ENCODE measurements around the gene NOTCH2. TPM values are rescaled to one million over a fixed set of nuclear protein-coding genes. Genes with fewer than 3 reads are reported as not detected.

NOTCH2 gene
- total RNA-seq, 4 donors from 2014 or later = 57.4 to 83.7 (median 75.8) TPM

GRCh38 chr1:119948342-119949214 is 120.9 kb downstream of the NOTCH2 start:
- DNase-seq = no peak
- Histone ChIP-seq H3K27me3 (no peaks in the 10 kb centered on the region), H3K4me3 (no peak overlapping the region), H3K36me3 (peaks cover 4 to 82% (median 22%) of the 10 kb centered on the region in 3 donors), H3K4me1 (peaks cover 0 to 5% (median 0%) of the 10 kb centered on the region in 3 donors), H3K27ac (no peak overlapping the region), H3K9me3 (no peaks in the 10 kb centered on the region)
- 21 to 45% methylated on average over 4 to 6 of the region's 6 CpGs for WGBS, 2 donors
- TF ChIP-seq CTCF (IDR thresholded peaks at IDR 0.05) (peak; percentile 46 to 80 (median 75)), POLR2A (IDR thresholded peaks at IDR 0.05) (no peak)
- intact Hi-C loops (cut with DNase I) = no loop called here

- Histone ChIP-seq H3K27ac (no peak overlapping the region), H3K4me3 (no peak overlapping the region), H3K4me1 (peaks cover 0 to 5% (median 0%) of the 10 kb centered on the region in 3 donors), H3K27me3 (no peaks in the 10 kb centered on the region), H3K9me3 (no peaks in the 10 kb centered on the region), H3K36me3 (peaks cover 4 to 79% (median 22%) of the 10 kb centered on the region in 3 donors)
- intact Hi-C loops (cut with DNase I) = no loop called here
- no peak for TF ChIP-seq CTCF (IDR thresholded peaks at IDR 0.05)
- TF ChIP-seq POLR2A (IDR thresholded peaks at IDR 0.05) = no peak
- DNase-seq = no peak
- WGBS, 2 donors = 48 to 53% methylated on average over 3 of the region's 3 CpGs
These were observed 122.0 kb downstream of the NOTCH2 start for GRCh38 chr1:119947468-119947867.

- no peak overlapping the region for H3K4me3 ChIP-seq
- intact Hi-C loops (cut with DNase I) = no loop called here
These were observed 122.7 kb downstream of the NOTCH2 start for GRCh38 chr1:119946724-119947123.

GRCh38 chr1:119943216-119943615 is 126.2 kb downstream of the NOTCH2 start:
- Histone ChIP-seq H3K4me3 (no peak overlapping the region), H3K27ac (no peak overlapping the region), H3K4me1 (peaks cover 0 to 2% (median 0%) of the 10 kb centered on the region in 3 donors), H3K27me3 (no peaks in the 10 kb centered on the region), H3K9me3 (no peaks in the 10 kb centered on the region), H3K36me3 (peaks cover 13 to 79% (median 18%) of the 10 kb centered on the region in 3 donors)
- 66 to 78% methylated on average over 2 of the region's 2 CpGs for WGBS, 2 donors
- intact Hi-C loops (cut with DNase I) = no loop called here
- DNase-seq = no peak
- TF ChIP-seq POLR2A (IDR thresholded peaks at IDR 0.05) = no peak
- TF ChIP-seq CTCF (IDR thresholded peaks at IDR 0.05) = no peak

More at GRCh38 chr1:119946724-119947123, 122.7 kb downstream of the NOTCH2 start:
- no peak for TF ChIP-seq POLR2A (IDR thresholded peaks at IDR 0.05)
- no peak for TF ChIP-seq CTCF (IDR thresholded peaks at IDR 0.05)
- no peak for DNase-seq
- no peaks in the 10 kb centered on the region for H3K9me3 ChIP-seq
- peaks cover 0 to 5% (median 0%) of the 10 kb centered on the region in 3 donors for H3K4me1 ChIP-seq
- H3K36me3 ChIP-seq = peaks cover 4 to 79% (median 22%) of the 10 kb centered on the region in 3 donors
- no peaks in the 10 kb centered on the region for H3K27me3 ChIP-seq
- 57 to 63% methylated on average over 1 of the region's 1 CpG for WGBS, 2 donors
- H3K27ac ChIP-seq = no peak overlapping the region

- no peaks in the 10 kb centered on the region for H3K9me3 ChIP-seq
- H3K36me3 ChIP-seq = peaks cover 17 to 80% (median 24%) of the 10 kb centered on the region in 3 donors
- no peak for DNase-seq
- no peak overlapping the region for H3K4me3 ChIP-seq
- no peak overlapping the region for H3K27ac ChIP-seq
- H3K4me1 ChIP-seq = no peaks in the 10 kb centered on the region
- H3K27me3 ChIP-seq = no peaks in the 10 kb centered on the region
- intact Hi-C loops (cut with DNase I) = no loop called here
- no peak for TF ChIP-seq POLR2A (IDR thresholded peaks at IDR 0.05)
- no peak for TF ChIP-seq CTCF (IDR thresholded peaks at IDR 0.05)
- WGBS, 2 donors = 82 to 94% methylated on average over 4 of the region's 4 CpGs
These were observed 128.1 kb downstream of the NOTCH2 start for GRCh38 chr1:119941392-119941791.

Measured in esophagus squamous epithelium (tissue), 5 donors.